SK-N-DZ (cell line): ENCODE data around the gene CLIC1. TPM values are rescaled to one million over a fixed set of nuclear protein-coding genes. Genes with fewer than 3 reads are reported as not detected.
A peak's percentile ranks its signal among the peaks of the same experiment; 100 is the strongest.

ENCODE experiments used
- DNase-seq: peaks from one replicate; pipeline ENCODE4 v3.0.0-alpha.2; 2015; ENCODE audit warnings: low spot score
- polyA plus RNA-seq, 2 experiments: library from polyadenylated mRNA; depleted of rRNA; stranded (reverse); fragments of >200 nt; gene quantifications; 2 replicates each; pipeline ENCODE4 v1.2.3, GENCODE V29; 2014

CLIC1 gene
- polyA plus RNA-seq (2014; cell fraction: cytosol; rRNA removed) = 89.2 and 116 TPM in 2 replicates
- polyA plus RNA-seq (2014; cell fraction: nucleus; rRNA removed) = 57.8 and 58.9 TPM in 2 replicates

DNA sequence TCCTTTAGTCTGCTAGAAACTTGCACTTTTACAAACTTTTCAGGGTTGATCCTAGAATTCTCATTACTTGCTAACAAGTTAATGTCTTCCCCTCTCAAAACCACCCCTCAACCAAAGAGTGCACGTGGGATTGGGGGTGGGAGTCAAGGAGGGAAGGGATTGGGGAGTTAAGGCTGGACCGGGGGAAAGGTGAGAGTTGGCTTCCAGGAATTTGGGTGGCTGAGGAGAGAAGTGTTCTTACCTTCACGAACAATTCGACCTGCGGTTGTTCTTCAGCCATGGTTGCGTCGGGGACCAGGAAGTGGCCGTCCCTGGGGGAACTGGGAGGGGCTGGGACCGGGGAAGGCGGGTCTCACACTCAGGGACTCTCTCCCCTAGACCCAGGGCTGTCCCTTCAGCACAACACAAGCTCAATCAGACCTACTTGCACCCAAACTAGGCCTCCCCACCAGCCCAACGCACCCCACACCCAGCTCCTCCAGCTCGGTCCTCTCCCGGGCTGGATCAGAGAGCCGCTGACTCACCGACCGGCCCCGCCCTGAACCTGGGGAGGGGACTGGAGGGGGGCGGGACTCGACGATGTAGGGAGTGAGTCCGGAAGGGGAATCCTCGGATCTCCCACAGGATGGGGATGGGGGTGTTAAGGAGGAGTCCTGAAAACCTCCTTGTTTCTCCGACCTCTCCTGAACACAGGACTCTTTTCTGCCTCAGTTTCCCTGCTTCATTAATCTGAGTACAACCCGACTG, at the start of gene CLIC1:
TSS of gene CLIC1 (minus strand) at position 510 of the 747 bp plus-strand sequence. CDS start at position 280, 230 bp downstream.
- DNase-seq = peak; percentile 59

DNA sequence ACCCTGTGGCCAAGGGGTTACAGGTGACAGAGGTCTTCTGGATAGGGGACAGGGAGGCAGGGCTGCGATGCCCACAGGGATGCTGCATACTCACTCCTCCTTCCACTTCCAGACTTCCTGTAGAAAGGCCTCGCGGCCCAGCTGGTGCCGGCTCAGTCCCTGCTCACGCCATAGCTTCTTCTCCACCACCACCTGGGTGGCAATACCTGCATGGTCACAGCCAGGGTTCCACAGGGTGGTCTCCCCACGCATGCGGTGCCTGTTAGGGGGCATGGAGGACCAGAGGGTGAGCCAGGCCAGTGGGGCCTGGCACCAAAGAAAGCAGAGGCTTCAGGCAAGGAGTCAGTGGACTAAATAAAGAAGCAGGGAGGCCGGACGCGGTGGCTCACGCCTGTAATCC, 49.1 kb upstream of the CLIC1 start:
- no peak for DNase-seq

DNA sequence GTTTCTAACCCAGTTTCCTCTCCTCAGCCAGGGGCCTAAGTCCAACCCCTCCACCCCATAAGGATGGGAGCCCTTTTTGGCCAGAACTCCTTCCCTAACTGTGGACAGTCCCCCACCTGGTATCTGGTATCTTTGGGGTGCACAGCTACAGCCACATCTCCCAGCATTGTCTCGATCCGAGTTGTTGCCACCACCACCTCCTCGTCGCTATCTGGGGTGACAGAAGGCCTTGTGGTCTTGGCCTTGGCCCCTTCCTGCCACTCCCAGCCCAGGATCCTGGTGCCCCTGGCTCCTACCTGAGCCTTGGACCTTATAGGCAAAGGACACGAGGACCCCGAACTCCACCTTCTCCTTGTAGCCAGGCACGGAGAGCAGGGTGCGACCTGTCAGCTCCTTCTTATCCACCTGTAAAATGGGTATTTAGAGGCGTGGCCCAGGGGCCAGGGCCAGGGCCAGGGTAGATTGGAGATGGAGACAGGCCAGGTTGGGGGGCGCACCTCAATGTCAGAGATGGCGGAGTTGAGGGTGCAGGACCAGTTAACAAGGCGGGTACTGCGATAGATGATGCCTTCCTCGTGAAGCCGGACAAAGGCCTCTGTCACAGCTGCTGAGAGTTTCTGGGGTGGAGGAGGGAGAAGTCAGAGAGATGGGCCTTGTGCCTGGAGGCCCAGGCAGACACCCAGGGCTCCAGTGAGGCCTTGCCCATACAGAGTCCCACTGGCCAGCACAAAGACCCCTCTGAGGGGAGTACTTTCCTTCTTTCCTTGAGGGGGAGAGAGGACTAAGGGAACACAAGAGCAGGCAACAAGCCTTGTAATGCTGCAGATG, 48.0 kb upstream of the CLIC1 start:
- DNase-seq = no peak

DNA sequence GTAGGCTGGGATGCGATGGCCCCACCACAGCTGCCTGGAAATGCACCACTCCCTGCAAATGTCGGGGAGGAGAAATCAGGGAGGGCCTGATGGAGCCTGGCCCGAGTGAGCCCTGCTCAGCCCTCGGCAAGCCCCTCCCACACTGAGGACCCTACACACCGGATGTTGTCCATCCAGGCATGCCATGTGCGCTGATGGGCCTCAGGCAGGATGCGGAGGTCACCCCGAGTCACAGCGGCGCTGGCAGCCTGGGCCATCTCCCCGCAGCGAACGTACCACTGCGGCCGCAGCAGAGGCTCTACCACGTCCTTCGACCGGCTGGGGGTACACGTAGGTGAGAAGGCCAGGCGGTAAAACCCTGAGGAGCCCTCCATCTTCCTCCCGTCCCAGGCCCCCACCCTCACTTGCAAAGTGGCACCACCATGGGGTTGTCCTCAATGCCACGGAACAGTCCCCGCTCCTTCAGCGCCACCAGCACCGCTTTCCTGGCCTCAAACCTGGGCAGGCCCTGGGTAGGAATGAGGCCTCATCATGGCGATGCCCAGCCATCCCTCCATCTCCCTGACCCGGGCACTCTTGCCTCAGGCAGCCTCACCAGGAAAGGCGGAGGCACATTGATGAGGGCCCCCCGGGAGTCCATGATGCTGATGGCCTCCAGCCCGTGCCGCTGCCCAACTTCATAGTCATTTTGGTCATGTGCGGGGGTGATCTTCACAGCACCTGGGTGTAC, 46.0 kb upstream of the CLIC1 start:
- no peak for DNase-seq

DNA sequence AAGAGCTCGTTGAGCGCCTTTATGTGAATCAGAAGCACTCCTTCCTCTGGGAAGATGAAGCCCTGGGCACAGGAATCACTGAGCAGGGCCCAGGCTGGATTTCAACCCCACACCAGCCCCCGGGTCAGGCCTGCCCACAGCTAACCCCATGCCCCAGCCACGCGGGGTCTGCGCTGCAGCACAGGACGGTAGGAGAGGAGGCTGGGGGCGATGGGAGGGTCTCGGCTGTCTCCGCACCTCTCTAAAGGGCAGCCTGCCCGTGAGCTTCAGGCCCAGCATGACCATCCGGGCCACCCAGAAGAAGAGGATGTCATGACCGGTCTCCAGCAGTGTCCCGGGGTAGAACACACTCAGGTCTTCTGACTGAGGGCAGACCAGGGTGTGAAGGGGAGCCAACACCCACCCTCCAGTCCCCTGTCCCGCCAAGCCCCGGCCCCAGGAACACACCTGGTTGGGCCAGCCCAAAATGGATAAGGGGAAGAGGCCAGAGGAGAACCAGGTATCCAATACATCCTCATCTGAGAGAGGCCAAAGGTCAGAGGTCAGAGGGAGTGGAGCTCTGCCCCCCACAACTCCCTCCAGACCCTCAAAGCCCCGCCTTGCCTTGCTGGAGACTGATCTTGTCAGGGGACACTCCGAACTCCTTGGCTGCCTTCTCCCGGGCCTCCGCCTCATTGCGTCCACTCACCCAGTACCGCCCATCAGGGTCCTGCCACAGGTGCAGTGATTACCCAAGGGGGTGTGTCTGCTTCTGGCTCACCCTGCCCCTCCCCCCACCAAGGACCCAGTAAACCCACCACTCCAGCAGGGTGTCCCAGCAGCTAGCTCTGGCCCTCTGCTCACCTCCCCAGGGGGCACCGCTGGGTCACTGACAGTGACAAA, 45.2 kb upstream of the CLIC1 start:
- DNase-seq = no peak

DNA sequence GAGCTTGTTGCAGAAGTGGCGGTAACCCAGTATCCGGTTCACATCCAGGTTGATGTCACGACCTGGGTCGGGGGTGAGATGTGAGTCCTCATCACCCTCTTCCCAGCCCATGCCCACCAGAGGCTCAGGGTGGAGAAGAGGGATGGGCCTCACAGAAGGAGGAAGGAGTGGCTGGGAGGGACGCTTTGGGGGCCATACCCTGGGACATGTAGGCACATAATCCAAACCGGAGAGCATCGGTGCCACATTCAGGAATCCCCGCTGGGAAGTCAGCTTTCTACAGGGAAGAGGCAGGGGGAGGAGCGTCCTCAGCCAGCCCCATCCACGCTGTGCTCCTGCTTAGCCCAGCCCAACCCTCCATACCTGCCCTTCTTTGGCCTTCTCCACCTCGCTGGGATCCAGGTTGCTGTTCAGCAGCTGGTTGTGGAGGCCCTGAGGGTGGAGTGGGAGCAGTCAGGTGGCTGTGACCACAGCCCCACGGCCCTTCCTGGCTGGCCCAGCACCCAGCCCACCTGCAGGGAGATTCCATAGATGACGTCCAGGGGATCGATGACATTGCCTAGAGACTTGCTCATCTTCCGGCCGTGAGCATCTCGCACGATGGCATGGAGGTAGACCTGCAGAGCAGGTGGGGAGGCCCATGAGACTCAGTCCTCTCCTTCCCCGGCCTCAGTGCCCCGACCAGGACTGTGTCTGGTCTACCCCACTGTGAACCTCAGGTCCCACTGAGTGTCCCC, 44.3 kb upstream of the CLIC1 start:
- no peak for DNase-seq

DNA sequence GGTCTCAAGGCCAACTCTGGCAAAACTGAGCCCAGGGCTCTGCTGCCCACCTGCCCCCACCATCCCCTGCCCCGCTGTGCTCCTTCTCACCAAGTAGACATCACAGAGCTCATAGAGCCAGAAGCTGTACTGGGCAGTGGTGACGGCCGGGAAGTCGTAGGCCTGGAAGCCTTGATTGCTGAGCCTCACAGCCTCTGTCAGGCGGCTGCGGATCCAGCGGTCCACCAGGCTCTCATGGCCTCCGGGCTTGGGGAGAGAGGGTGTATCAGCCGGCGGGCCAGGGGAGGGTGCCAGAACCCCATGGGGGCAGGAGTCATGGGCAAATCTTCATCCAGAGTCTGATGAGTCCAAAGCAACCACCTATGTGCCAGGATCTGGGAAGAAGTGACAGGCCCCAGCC, 43.6 kb upstream of the CLIC1 start:
- no peak for DNase-seq

DNA sequence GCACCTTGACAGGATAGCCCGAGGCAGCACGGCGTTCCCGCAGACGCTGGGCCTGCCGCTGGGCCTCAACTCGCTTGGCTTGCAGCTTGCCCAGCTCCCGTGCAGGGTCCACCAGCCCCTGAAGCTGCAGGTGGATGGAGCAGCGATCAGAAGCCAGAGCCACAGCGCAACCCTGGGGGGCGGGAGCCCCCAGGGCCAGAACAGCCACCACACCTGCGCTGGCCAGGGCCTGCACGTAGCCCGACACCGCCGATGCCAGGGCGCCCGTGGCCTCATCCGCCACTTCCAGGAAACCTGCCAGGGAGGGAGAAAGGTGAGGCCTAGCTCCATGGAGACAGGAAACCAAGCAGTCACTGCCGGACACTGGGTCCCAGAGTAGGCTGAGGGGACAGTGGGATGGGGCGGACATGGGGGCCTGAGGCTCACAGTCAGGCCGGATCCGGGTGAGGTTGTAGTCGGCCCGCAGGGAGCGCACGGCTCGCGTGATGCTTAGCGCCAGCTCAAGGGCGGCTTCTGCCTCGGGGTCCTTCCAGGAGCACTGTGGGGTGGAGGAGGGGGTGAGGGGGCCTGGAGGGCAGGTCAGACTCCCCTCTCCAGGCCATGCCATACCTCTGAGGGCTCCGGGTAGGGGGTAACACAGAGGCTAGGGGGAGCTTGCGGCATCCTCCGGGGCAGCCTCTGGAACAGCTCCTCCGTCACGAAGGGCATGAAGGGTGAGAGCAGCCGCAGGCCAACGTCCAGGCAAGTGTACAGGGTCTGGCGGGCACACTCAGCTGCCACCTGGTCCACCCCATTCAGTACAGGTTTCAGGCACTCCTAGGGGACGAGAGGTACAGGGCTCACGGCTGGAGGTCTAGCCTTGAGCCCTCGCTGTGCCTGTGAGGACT, 42.9 kb upstream of the CLIC1 start:
- DNase-seq = no peak

DNA sequence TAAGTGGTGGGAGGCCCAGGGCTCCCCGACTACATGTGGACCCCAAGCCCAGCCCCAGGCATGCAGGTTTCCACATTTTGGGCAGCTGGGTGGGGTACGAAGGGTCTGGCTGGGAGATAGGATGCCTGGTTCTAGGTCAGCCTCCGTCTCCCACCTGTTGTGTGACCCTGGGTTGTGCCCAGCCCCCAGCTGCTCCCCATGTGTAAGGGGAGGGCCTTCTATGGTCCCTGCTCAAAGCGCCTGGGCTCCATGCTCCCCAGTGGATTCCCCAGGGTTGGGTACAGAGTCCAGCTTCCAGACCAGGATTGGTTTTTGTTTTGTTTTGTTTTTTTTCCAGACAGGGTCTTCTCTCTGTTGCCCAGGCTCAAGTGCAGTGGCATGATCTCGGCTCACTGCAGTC, 41.9 kb upstream of the CLIC1 start:
- no peak for DNase-seq

DNA sequence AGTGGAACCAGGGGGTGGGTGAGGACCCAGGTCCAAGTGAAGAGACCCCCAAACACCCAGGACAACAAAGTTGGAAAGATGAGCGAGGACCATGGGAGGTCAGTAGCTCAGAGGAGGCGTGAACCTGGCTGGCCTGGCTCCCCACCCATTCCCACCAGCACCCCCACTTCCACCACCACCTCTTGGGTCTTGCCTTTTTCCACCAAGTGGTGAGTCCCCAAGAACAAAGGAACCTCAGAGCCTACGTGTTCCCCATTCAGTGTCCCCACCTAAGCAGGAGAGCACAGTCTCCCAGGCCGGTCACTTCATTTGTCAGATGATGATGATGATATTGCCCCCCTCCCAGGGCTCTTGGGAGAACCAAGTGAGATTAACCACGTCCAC, 41.3 kb upstream of the CLIC1 start:
- no peak for DNase-seq

DNA sequence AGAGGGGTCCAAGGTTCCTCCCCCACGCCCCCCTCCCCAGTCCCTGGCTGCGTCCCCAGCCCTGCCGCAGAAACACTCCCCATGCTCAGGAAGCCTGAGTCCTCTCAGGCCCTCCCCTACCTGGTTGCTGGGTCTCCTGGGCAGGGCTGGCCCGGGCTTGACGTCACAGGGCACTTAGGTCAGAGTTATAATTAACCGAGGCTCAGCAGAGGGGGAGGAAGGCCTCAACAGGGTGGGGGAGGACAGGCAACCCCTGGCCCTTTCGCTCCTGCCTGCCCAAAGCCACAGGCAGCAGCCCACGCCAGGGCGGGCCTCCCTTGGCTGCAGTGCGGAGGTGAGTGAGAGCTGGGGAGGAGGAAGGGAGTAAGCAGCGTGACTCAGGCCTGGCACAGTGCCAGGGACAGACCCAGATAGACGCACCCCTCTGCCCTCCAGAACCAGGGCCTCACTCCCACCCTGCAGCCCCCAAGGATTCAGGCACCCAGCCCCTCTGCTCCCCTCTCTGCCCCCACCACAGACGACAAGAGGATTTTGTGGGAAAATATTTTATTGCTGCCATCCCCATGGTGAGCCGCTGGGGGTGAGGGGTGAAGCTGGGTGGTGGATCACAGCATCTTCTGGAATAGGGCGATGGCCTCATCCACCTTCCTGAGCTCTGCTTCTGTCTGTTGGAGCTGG, 40.8 kb upstream of the CLIC1 start, which contains the start of gene VWA7:
TSS of gene VWA7 (minus strand) at position 340 of the 678 bp plus-strand sequence. CDS start 549 bp downstream, outside the sequence.
- peak; percentile 54 for DNase-seq

DNA sequence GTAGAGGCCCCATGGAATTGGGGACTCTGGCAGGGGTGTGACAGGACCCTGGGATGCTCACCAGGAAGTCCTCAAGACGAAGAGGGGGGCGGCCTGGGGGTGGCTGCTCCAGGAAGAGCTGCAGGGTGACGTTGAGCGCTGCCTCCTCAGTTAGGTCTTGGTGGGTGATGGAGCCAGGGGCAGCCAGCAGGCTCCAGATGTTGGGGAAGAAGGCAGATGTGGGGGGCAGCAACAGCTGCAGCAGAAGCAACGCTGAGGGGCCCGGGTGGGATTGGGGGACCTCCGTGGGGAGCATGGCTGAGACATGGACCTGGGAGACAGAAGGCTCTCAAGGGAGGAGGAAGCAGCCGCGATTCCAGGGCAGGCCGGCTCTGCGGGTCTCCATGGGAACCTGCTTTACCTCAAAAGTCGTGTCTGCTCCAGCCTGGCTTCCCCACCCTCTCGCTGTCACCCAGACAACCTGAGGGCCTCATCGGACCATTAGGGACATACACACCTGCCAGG, 40.2 kb upstream of the CLIC1 start:
- DNase-seq = peak; percentile 31

DNA sequence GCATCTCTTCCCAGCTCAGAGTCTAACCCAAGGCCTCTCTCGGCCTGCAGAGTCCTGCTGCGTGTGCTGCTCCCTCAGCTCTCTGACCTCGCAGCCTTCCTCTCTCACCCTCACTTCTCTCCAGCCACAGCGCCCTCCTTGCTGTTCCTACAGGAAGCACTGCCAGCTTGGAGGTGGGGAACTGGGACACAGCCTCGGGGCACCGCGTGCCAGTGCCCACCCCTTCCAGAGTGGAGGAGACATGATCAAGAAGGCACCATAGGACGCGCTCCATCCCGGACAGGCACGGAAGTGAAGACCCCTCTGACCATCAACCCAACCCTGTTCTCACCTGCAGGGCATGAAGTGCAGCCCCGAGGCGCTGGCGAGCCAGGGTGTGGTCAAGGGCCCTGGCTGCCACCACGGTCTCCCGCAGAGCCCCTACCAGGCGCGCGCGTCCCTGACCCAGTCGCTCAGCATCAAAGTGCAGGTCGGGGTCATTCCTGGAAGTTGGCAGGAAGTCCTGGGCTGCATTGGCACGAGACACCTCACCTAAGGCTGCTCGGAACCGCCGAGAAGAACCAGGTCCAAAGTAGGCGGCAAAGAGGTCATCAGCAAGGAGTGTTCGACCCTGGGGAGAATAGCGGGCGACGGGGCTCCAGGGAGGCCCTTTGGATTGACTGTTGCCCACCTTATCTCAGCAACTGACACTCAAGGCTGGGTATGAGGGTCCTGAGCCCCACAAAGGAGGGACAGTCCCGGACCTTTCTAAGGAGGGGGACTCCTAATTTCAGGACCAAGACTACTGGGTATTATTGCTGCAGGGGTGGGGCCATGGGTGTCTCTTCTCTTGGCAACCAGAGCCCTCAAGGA, 39.5 kb upstream of the CLIC1 start:
- no peak for DNase-seq

DNA sequence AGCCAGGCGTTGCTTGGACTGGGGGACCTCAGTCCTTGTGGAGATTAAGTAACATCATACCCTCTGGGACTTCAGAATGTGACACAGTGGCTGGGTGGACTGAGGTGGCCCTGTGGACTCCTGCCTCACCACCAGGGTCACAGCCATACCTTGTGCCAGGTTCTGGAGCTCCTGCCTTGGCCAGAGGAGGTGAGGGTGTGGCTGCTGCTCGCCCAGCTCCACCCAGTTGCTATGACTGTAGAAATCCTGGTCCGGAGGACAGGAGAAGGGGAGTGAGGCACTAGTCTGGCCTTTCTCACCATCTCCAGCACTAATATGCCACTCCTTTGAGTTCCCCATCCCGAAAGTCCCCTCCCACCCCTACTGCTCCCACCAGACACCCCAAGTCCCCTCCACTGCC, 38.9 kb upstream of the CLIC1 start:
- DNase-seq = no peak

DNA sequence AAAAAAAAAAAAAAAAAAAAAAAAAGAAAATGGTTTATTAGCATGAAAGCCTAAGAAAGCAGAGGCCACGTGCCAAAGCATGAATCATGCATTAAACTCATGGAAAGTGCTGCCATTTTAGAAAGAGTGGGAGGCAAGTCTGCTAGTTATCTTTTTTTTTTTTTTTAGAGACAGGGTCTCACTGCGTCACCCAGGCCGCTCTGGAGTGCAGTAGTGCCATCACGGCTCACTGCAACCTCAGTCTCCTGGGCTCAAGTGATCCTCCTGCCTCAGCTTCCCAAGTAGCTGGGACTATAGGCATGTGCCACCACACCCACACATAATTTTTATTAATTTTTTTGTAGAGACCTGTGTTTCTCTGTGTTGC, 35.6 kb upstream of the CLIC1 start:
- no peak for DNase-seq

DNA sequence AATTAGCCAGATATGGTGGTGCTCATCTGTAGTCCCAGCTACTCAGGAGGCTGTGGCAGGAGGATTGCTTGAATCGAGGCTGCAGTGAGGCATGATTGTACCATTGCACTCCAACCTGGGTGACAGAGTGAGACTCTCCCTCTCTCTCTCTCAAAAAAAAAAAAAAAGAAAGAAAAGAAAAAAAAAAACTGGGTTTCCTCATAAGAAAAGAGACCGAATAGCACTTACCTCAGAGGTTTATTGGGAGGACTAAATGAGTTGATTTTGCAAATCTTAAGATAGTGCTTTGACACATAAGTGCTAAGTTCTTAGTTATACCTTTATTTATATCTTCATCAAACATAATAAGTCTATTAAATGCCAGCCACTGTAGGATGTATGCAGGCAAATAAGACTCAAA, 34.5 kb upstream of the CLIC1 start:
- DNase-seq = no peak

DNA sequence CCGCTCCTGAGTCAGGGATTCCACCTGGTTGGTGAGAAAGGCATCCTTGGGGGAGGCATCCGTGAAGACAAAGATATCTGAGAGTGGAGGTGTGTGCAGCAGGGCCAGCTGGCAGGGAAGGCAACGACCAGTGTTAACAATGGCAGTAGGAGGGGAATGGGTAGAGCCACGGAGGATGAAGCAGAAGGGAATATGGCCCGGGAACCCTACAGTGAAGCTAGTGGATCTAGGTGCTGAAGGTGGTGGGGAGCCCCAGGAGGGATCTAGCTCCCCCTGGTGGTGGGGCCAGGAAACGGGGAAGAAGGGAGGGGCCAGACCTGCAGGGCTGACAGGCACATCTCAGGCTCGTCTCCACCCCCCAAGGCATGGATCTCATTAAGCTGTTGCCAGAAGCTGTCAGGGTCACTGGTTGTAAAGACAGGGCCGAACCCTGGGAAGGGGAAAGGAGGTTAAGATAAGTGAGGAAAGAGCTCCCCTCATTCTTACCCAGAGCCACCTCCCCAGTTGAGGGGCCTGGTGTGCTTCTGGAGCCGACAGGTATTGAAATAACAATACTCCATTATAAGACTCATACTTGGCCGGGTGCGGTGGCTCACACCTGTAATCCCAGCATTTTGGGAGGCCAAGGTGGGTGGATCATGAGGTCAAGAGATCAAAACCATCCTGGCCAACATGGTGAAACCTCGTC, 33.5 kb upstream of the CLIC1 start:
- DNase-seq = peak; percentile 72
